SK-N-SH (cell line): ENCODE measurements around the gene OR2D2.

Source experiments
- CHD2 ChIP-seq: fragments of 150-350 bp; IDR thresholded peaks from 2 replicates; pipeline ENCODE4 v1.6.1; 2018; ENCODE audit warnings: low read length; ENCODE audit not compliant: partially characterized antibody
- FOXJ3 ChIP-seq: sonication (generic); formaldehyde crosslinking; IDR thresholded peaks from 2 replicates; pipeline ENCODE4 v1.5.1; 2020; ENCODE audit warnings: mild to moderate bottlenecking, missing genetic modification reagents
- FOXM1 ChIP-seq: IDR thresholded peaks from 2 replicates; pipeline ENCODE4 v1.4.0; 2012; ENCODE audit warnings: low read depth, mild to moderate bottlenecking
- GABPA ChIP-seq: IDR thresholded peaks from 2 replicates; pipeline ENCODE4 v1.4.0; 2012; ENCODE audit warnings: low read depth, mild to moderate bottlenecking
- NRF1 ChIP-seq: IDR thresholded peaks from 2 replicates; pipeline ENCODE4 v1.6.1; 2012; ENCODE audit warnings: low read depth, mild to moderate bottlenecking, low read length
- POLR2AphosphoS5 ChIP-seq: IDR thresholded peaks from 2 replicates; pipeline ENCODE4 v1.6.1; 2012; ENCODE audit warnings: low read depth, low read length
- SIN3A ChIP-seq: IDR thresholded peaks from 2 replicates; pipeline ENCODE4 v1.6.1; 2012; ENCODE audit warnings: low read depth, mild to moderate bottlenecking, low read length, moderate library complexity, borderline replicate concordance
- SMC3 ChIP-seq: IDR thresholded peaks from 2 replicates; pipeline ENCODE4 v1.6.1; 2012; ENCODE audit warnings: low read depth, low read length, improper control_type of control experiment
- TAF1 ChIP-seq: IDR thresholded peaks from 2 replicates; pipeline ENCODE4 v1.6.1; 2012; ENCODE audit warnings: low read depth, mild to moderate bottlenecking, low read length, moderate library complexity, borderline replicate concordance
- TEAD4 ChIP-seq: IDR thresholded peaks from 2 replicates; pipeline ENCODE4 v1.4.0; 2012; ENCODE audit warnings: mild to moderate bottlenecking, borderline replicate concordance; ENCODE audit not compliant: insufficient read depth
- TF ChIP-seq, protein P1 (sequence below): IDR thresholded peaks from 2 replicates; pipeline ENCODE4; 2012
- TF ChIP-seq, protein P2 (sequence below): fragments of 200-600 bp; sonication (generic); IDR thresholded peaks from 2 replicates; pipeline ENCODE4 v1.6.1; 2017; ENCODE audit warnings: antibody characterized with exemption, mild to moderate bottlenecking, moderate library complexity
- TF ChIP-seq, protein P3 (sequence below): IDR thresholded peaks from 2 replicates; pipeline ENCODE4 v1.4.0; 2012; ENCODE audit warnings: low read depth
- TF ChIP-seq, protein P4 (sequence below): IDR thresholded peaks from 2 replicates; pipeline ENCODE4 v1.6.1; 2012; ENCODE audit warnings: mild to moderate bottlenecking, low read depth, low read length, moderate library complexity

DNA sequence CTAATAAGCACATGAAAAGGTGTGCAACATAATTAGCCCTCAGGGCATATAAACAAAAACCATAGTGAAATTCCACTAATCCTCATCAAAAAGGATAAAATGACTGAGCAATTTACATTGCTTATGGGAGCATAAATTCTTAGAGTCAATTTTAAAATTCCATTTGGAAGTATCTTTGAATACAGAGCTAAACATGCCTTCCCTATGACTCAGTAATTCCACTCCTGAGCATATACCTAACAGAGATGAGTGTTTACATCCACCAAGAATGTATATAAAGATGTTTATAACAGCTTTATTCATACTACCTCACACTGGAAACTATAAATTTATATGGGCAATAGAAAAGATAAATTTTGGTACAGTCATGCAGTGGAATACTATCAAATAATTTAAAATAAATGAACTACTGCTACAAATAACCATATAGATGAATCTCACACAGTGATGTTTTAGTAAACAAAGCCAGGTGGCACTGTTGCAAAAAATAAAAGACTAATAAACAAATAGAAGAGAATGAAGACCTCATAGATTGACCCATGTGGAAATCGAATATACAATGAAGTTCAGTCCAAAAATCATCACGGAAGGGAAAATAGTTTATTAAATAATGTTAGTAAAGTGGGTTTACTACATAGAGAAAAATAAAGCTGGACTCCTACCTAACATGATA, 8.2 kb upstream of the OR2D2 start:
- TF ChIP-seq SIN3A (no peak), POLR2AphosphoS5 (no peak), FOXM1 (no peak), TAF1 (no peak), GABPA (no peak), NRF1 (no peak), CHD2 (no peak), TEAD4 (no peak), SMC3 (no peak), FOXJ3 (no peak)
- TF ChIP-seq, protein P1, sequence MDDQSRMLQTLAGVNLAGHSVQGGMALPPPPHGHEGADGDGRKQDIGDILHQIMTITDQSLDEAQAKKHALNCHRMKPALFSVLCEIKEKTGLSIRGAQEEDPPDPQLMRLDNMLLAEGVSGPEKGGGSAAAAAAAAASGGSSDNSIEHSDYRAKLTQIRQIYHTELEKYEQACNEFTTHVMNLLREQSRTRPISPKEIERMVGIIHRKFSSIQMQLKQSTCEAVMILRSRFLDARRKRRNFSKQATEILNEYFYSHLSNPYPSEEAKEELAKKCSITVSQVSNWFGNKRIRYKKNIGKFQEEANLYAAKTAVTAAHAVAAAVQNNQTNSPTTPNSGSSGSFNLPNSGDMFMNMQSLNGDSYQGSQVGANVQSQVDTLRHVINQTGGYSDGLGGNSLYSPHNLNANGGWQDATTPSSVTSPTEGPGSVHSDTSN: no peak
- TF ChIP-seq, protein P2, sequence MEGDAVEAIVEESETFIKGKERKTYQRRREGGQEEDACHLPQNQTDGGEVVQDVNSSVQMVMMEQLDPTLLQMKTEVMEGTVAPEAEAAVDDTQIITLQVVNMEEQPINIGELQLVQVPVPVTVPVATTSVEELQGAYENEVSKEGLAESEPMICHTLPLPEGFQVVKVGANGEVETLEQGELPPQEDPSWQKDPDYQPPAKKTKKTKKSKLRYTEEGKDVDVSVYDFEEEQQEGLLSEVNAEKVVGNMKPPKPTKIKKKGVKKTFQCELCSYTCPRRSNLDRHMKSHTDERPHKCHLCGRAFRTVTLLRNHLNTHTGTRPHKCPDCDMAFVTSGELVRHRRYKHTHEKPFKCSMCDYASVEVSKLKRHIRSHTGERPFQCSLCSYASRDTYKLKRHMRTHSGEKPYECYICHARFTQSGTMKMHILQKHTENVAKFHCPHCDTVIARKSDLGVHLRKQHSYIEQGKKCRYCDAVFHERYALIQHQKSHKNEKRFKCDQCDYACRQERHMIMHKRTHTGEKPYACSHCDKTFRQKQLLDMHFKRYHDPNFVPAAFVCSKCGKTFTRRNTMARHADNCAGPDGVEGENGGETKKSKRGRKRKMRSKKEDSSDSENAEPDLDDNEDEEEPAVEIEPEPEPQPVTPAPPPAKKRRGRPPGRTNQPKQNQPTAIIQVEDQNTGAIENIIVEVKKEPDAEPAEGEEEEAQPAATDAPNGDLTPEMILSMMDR: no peak
- TF ChIP-seq, protein P3, sequence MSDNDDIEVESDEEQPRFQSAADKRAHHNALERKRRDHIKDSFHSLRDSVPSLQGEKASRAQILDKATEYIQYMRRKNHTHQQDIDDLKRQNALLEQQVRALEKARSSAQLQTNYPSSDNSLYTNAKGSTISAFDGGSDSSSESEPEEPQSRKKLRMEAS: no peak
- TF ChIP-seq, protein P4, sequence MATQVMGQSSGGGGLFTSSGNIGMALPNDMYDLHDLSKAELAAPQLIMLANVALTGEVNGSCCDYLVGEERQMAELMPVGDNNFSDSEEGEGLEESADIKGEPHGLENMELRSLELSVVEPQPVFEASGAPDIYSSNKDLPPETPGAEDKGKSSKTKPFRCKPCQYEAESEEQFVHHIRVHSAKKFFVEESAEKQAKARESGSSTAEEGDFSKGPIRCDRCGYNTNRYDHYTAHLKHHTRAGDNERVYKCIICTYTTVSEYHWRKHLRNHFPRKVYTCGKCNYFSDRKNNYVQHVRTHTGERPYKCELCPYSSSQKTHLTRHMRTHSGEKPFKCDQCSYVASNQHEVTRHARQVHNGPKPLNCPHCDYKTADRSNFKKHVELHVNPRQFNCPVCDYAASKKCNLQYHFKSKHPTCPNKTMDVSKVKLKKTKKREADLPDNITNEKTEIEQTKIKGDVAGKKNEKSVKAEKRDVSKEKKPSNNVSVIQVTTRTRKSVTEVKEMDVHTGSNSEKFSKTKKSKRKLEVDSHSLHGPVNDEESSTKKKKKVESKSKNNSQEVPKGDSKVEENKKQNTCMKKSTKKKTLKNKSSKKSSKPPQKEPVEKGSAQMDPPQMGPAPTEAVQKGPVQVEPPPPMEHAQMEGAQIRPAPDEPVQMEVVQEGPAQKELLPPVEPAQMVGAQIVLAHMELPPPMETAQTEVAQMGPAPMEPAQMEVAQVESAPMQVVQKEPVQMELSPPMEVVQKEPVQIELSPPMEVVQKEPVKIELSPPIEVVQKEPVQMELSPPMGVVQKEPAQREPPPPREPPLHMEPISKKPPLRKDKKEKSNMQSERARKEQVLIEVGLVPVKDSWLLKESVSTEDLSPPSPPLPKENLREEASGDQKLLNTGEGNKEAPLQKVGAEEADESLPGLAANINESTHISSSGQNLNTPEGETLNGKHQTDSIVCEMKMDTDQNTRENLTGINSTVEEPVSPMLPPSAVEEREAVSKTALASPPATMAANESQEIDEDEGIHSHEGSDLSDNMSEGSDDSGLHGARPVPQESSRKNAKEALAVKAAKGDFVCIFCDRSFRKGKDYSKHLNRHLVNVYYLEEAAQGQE: no peak
